IMR-90 (cell line): ENCODE data around the gene CERS1.

Experiments
- CEBPB ChIP-seq: IDR thresholded peaks from 2 replicates; pipeline ENCODE4 v1.6.1; 2012; ENCODE audit warnings: low read depth, low read length, improper control_type of control experiment
- CHD1 ChIP-seq: IDR thresholded peaks from 2 replicates; pipeline ENCODE4 v1.6.1; 2012; ENCODE audit warnings: low read depth, low read length, improper control_type of control experiment
- FOS ChIP-seq: fragments of 150-350 bp; IDR thresholded peaks from 2 replicates; pipeline ENCODE4 v1.6.1; 2016; ENCODE audit warnings: low read depth, low read length
- MAFK ChIP-seq: IDR thresholded peaks from 2 replicates; pipeline ENCODE4 v1.6.1; 2012; ENCODE audit warnings: low read depth, low read length, improper control_type of control experiment
- MAZ ChIP-seq: IDR thresholded peaks from 2 replicates; pipeline ENCODE4 v1.6.1; 2012; ENCODE audit warnings: low read depth, mild to moderate bottlenecking, low read length, improper control_type of control experiment, moderate library complexity, borderline replicate concordance
- POLR2A ChIP-seq: IDR thresholded peaks from 2 replicates; pipeline ENCODE4 v1.6.1; 2012; ENCODE audit warnings: mild to moderate bottlenecking, low read depth, low read length
- RAD21 ChIP-seq: IDR thresholded peaks from 2 replicates; pipeline ENCODE4 v1.6.1; 2012; ENCODE audit warnings: low read length, improper control_type of control experiment
- RFX5 ChIP-seq: IDR thresholded peaks from 2 replicates; pipeline ENCODE4 v1.8.0; 2012; ENCODE audit warnings: low read depth, mild to moderate bottlenecking, low read length, moderate library complexity
- SMC3 ChIP-seq: fragments of 150-350 bp; IDR thresholded peaks from 2 replicates; pipeline ENCODE4 v1.6.1; 2016; ENCODE audit warnings: low read depth, mild to moderate bottlenecking, antibody characterized with exemption, low read length, moderate library complexity
- TF ChIP-seq, protein P1 (sequence below): conservative IDR thresholded peaks from 2 replicates; pipeline ENCODE4 v1.5.1; 2012; ENCODE audit warnings: mild to moderate bottlenecking, low read depth, low read length, improper control_type of control experiment

DNA sequence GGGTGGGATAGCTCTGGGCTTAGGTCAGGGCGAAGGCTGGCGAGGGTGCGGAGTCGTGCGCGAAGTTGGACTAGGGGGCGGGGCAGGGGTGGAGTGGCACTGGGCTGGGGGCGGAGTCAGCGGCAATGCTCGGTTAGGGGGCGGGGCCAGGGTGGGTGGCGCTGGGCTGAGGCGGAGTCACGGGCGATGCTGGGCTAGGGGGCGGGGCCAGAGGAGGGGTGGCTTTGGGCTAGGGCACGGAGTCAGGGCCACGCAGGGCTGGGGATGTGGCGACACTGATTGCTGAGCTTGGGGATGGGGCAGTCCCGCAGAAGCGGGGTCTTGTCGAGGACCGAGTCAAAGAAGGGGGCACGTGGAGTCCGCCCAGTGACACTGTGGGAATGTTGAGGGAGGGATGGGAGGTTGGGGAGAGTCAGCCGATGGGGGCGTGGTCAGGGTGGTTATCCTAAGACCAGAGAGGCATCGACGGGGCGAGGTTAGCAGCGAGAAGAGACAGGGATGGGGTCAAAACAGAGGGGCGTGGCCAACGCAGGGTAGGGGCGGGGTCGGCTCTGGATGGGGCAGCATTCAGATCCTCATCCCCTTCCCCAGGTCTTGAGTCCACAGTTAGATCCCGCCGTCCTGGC lies 36.4 kb upstream of the CERS1 start:
- TF ChIP-seq, protein P1, sequence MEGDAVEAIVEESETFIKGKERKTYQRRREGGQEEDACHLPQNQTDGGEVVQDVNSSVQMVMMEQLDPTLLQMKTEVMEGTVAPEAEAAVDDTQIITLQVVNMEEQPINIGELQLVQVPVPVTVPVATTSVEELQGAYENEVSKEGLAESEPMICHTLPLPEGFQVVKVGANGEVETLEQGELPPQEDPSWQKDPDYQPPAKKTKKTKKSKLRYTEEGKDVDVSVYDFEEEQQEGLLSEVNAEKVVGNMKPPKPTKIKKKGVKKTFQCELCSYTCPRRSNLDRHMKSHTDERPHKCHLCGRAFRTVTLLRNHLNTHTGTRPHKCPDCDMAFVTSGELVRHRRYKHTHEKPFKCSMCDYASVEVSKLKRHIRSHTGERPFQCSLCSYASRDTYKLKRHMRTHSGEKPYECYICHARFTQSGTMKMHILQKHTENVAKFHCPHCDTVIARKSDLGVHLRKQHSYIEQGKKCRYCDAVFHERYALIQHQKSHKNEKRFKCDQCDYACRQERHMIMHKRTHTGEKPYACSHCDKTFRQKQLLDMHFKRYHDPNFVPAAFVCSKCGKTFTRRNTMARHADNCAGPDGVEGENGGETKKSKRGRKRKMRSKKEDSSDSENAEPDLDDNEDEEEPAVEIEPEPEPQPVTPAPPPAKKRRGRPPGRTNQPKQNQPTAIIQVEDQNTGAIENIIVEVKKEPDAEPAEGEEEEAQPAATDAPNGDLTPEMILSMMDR: no peak
- TF ChIP-seq RAD21 (no peak), POLR2A (no peak), CHD1 (no peak), SMC3 (no peak), MAZ (no peak; the same call in 1 of the 2 replicates), FOS (no peak), RFX5 (no peak), CEBPB (no peak), MAFK (no peak)
